DND-41 (cell line): ENCODE data around the gene CPXM2.

Experiments
- EZH2 ChIP-seq: IDR thresholded peaks from 3 replicates; pipeline ENCODE4 v1.6.1; 2012; ENCODE audit warnings: borderline replicate concordance, low read depth, mild to moderate bottlenecking, moderate library complexity, low read length, inconsistent platforms; ENCODE audit not compliant: severe bottlenecking
- TF ChIP-seq, protein P1 (sequence below): IDR thresholded peaks from 2 replicates; pipeline ENCODE4 v1.5.1; 2012; ENCODE audit warnings: borderline replicate concordance, low read length, moderate library complexity, mild to moderate bottlenecking; ENCODE audit not compliant: poor library complexity, severe bottlenecking; ENCODE audit errors: extremely low read depth

DNA sequence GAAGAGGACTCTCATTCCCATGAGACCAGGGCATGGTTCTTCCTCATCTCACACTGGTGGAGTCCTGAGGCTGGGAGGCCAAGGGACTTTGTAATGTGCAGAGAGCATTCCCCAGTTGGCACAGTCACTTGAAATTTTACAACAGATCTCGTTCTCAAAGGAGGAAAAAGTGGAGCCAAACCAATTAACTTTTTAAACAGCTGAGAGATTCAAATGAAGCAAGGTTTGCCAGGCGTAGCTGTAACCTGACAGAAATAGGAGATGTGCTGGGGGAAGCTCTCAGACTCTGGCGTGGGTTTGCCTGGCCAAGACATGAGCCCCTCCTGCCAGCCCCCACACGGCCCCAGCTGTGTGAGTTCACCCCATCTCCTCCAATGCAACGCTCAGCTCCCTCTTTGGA, 12.0 kb upstream of the CPXM2 start:
- TF ChIP-seq, protein P1, sequence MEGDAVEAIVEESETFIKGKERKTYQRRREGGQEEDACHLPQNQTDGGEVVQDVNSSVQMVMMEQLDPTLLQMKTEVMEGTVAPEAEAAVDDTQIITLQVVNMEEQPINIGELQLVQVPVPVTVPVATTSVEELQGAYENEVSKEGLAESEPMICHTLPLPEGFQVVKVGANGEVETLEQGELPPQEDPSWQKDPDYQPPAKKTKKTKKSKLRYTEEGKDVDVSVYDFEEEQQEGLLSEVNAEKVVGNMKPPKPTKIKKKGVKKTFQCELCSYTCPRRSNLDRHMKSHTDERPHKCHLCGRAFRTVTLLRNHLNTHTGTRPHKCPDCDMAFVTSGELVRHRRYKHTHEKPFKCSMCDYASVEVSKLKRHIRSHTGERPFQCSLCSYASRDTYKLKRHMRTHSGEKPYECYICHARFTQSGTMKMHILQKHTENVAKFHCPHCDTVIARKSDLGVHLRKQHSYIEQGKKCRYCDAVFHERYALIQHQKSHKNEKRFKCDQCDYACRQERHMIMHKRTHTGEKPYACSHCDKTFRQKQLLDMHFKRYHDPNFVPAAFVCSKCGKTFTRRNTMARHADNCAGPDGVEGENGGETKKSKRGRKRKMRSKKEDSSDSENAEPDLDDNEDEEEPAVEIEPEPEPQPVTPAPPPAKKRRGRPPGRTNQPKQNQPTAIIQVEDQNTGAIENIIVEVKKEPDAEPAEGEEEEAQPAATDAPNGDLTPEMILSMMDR = no peak
- no peak for TF ChIP-seq EZH2
